Measurements from ENCODE around the gene METTL17. TPM values are rescaled to one million over a fixed set of nuclear protein-coding genes. Genes with fewer than 3 reads are reported as not detected.

The METTL17 gene
- total and polyA plus RNA-seq, 9 of the 15 experiments (the other 6 are each of a cell fraction or from before 2014, with no cell fraction given): 65.6 to 150 (median 90.0) TPM

DNA sequence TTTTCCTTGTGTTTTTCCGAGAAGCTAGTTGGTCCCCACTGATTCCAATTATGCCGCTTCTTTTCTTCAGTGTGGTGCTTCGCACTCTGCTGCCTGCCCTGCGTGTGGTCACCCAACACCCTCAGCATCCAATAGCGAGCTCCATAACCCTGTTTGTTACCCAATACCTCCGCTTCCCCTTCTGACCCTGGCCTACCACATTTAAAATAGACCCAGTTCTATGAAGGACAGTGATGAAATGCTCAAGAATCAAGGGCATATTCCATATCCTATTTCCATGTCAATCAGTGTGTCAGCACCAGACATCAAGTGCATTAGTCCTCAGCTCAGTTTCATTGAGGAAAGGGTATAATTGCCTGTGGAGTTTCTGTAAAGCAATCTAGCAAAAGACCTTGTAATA lies 25.5 kb downstream of the METTL17 start:
- CTCF ChIA-PET (ENCODE audit: low intra/inter-chr PET ratio): interaction anchor here (1.1 to 2.5 kb wide), 4 partner anchors 24 to 89 kb away, joined by 3 to 33 read pairs (median 12); no protein-coding TSS in a partner anchor
- FAIRE-seq (no peak), ATAC-seq (no peak), DNase-seq (ENCODE audit: extremely low read depth in 1 of 4, low spot score in 3 of 4) (no peak)
- Histone ChIP-seq H3K9me3 (replicated peaks; ENCODE audit: control insufficient read depth, insufficient read depth, low read depth, low read length) (no peaks in the 10 kb centered on the region), H2AFZ (ENCODE audit: low read depth, low read length) (no peak overlapping the region), H4K20me1 (replicated peaks; ENCODE audit: control insufficient read depth, insufficient read depth, low read length) (no peaks in the 10 kb centered on the region), H3K27ac (ENCODE audit: extremely low read depth, low read depth, low read length) (no peak overlapping the region), H3K79me2 (ENCODE audit: control insufficient read depth, insufficient read depth, low read length) (no peaks in the 10 kb centered on the region), H3K9me1 (ENCODE audit: control insufficient read depth, insufficient read depth, low read length) (no peaks in the 10 kb centered on the region), H3K36me3 (ENCODE audit: control insufficient read depth, insufficient read depth, low read length) (peaks cover 23% of the 10 kb centered on the region; the same call in 1 of the 3 replicates), H3K4me2 (ENCODE audit: insufficient read depth, low read length) (no peak overlapping the region), H3K9ac (ENCODE audit: insufficient read depth in 1 of 2, low read depth in 2 of 2, low read length in 2 of 2) (no peak overlapping the region), H3K4me1 (replicated peaks in 1 of 2; ENCODE audit: control insufficient read depth in 2 of 2, insufficient read depth in 2 of 2, low read length in 2 of 2) (peaks cover 0 to 7% of the 10 kb centered on the region in 2 experiments; a peak in 1 of 5 replicates), H3K27me3 (ENCODE audit: control insufficient read depth in 2 of 2, insufficient read depth in 2 of 2, low read length in 2 of 2) (no peaks in the 10 kb centered on the region), H3K4me3 (no peak overlapping the region)
- in situ Hi-C loops (cut with MboI) (no loop called here), intact Hi-C loops (cut with micrococcal nuclease) (loop anchor here (2.0 kb wide), 1 partner anchor 79 kb away; no protein-coding TSS in a partner anchor)
- POLR2A ChIA-PET: interaction anchor here (0.7 to 3.0 kb wide), 10 partner anchors 9 to 188 kb away, joined by 3 to 15 read pairs (median 4); partner anchors contain the start of gene NDRG2
- no peak for TF ChIP-seq SMARCA4 (IDR thresholded peaks at IDR 0.05)
- TF ChIP-seq, protein P1, sequence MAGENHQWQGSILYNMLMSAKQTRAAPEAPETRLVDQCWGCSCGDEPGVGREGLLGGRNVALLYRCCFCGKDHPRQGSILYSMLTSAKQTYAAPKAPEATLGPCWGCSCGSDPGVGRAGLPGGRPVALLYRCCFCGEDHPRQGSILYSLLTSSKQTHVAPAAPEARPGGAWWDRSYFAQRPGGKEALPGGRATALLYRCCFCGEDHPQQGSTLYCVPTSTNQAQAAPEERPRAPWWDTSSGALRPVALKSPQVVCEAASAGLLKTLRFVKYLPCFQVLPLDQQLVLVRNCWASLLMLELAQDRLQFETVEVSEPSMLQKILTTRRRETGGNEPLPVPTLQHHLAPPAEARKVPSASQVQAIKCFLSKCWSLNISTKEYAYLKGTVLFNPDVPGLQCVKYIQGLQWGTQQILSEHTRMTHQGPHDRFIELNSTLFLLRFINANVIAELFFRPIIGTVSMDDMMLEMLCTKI (IDR thresholded peaks at IDR 0.05; ENCODE audit: partially characterized antibody): no peak
- TF ChIP-seq ZNF589 (CRISPR knock-in tag; IDR thresholded peaks at IDR 0.05; ENCODE audit: low read depth): no peak
- TF ChIP-seq ETV1 (tag; conservative IDR thresholded peaks at IDR 0.05; ENCODE audit: low read depth): no peak
- no peak for TF ChIP-seq ELF2 (CRISPR knock-in tag; IDR thresholded peaks at IDR 0.05)
- TF ChIP-seq PPARD (CRISPR knock-in tag; IDR thresholded peaks at IDR 0.05): no peak
- no peak for TF ChIP-seq ZNF184 (CRISPR knock-in tag; IDR thresholded peaks at IDR 0.05)
- TF ChIP-seq POLR2AphosphoS5 (IDR thresholded peaks at IDR 0.05; ENCODE audit: control insufficient read depth, insufficient read depth, low read depth, low read length): no peak
- TF ChIP-seq, protein P2, sequence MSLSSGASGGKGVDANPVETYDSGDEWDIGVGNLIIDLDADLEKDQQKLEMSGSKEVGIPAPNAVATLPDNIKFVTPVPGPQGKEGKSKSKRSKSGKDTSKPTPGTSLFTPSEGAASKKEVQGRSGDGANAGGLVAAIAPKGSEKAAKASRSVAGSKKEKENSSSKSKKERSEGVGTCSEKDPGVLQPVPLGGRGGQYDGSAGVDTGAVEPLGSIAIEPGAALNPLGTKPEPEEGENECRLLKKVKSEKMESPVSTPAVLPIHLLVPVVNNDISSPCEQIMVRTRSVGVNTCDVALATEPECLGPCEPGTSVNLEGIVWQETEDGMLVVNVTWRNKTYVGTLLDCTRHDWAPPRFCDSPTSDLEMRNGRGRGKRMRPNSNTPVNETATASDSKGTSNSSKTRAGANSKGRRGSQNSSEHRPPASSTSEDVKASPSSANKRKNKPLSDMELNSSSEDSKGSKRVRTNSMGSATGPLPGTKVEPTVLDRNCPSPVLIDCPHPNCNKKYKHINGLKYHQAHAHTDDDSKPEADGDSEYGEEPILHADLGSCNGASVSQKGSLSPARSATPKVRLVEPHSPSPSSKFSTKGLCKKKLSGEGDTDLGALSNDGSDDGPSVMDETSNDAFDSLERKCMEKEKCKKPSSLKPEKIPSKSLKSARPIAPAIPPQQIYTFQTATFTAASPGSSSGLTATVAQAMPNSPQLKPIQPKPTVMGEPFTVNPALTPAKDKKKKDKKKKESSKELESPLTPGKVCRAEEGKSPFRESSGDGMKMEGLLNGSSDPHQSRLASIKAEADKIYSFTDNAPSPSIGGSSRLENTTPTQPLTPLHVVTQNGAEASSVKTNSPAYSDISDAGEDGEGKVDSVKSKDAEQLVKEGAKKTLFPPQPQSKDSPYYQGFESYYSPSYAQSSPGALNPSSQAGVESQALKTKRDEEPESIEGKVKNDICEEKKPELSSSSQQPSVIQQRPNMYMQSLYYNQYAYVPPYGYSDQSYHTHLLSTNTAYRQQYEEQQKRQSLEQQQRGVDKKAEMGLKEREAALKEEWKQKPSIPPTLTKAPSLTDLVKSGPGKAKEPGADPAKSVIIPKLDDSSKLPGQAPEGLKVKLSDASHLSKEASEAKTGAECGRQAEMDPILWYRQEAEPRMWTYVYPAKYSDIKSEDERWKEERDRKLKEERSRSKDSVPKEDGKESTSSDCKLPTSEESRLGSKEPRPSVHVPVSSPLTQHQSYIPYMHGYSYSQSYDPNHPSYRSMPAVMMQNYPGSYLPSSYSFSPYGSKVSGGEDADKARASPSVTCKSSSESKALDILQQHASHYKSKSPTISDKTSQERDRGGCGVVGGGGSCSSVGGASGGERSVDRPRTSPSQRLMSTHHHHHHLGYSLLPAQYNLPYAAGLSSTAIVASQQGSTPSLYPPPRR (CRISPR knock-in tag; IDR thresholded peaks at IDR 0.05; ENCODE audit: borderline replicate concordance): no peak
- no peak for TF ChIP-seq ZNF668 (CRISPR knock-in tag; IDR thresholded peaks at IDR 0.05)
- TF ChIP-seq HMG20A (CRISPR knock-in tag; conservative IDR thresholded peaks at IDR 0.05): no peak
- WGBS (ENCODE audit: insufficient coverage, low coverage, missing lambda C conversion rate): 59% methylated on average over 6 of the region's 6 CpGs
- no TSS peak for BruUV-seq (replicated peaks)

All from K562 (cell line).